GM18508 (cell line): ENCODE measurements around the gene ST3GAL3.
A peak's percentile ranks its signal among the peaks of the same experiment; 100 is the strongest.

Experiments used
- ATAC-seq: cut with Tn5 transposase; IDR thresholded peaks from one replicate; pipeline ENCODE4 v1.9.1; 2021; ENCODE audit warnings: moderate number of reproducible peaks; ENCODE audit not compliant: insufficient read depth, unreplicated experiment

The ST3GAL3 gene

DNA sequence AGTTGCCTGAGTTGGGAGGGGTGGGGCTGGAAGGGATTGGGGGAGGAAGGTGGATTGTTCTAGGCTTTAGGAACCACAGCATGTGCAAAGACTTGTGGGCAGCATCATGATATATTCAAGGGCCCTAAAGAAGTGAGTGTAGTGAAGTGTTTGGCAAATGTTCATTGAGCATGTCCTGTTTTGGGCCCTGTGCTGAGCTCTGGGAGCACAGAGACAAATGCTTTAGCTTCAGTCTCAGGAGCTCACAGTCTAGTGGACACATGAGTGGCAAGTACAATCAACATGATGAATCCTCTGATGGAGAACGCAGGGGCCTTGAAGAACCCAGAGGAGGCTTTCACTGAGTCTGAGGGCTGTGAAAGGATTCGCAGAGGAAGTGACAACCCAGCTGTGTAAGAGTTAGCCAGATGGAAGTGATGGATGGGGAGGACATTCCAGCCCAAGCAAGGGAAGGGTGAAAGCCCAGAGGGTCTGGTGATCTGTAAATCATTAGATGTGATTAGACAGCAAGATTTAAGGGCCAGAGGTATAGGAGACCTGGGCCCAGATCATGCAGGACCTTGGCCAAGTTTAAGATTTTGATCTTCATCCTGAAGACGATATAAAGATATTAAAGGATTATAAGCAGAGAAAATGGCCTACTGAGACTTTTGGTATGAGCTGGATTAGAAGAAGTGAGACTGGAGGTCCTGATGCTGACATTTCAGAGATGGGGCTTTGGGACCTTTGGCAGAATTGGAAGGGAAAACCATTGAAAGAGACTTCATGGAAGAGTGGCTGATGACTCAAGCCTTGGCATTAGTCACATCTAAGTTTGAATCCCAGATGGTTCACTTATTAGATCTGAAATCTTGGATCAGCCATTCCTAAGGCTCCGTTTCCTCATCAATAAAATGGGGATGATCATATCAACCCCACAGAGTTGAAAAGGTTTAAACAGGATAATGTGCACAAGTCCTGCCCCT is 244.0 kb downstream of the ST3GAL3 start:
- no peak for ATAC-seq

DNA sequence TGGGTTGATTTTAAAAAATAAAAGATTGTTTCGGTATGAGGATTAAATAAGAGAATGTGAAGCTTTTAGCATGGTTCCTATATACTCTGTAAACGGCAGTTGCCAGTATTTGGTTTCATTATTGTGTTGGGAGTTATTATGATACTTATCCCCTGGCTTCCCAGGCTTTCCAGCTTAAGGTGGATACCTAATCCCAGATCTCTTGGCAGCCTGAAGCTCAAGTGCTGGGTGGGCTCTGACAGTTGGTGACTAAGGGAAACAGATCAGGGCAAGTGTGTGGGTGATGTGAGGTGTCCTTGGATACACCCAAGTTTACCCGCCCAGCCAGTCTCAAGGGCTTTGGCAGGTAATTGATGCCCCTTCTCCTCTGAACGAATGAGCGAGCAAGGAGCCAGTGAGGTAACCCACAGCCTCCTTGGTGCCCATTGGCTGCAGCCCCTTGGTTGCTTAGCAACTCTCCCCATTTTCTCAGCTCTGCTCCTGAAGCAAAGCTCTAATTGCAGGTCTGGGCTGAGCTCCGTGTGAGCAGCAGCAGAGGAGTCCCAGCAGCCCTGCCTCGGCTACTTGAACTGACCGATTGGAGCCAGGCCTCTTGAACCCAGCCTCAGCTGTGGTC is 245.5 kb downstream of the ST3GAL3 start:
- no peak for ATAC-seq

DNA sequence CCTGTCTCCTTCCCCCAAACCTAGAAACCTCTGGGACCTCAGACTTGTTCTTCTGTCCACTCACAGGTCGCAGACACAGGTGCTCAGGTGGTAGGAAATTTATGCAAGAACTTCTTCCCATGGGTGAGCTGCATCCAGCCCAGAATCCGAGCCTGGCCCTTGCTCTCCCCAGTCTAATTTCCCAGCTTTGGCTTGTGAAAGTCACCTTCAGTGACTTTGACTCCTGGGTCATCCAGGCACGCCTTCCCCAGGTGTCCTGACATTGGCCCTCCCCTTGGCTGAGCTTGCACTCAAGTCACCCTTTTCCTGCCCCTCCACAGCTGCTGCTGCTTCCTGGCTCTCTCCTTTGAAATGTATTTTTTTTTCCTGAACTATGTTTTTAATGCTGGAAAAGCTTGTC is 246.0 kb downstream of the ST3GAL3 start:
- ATAC-seq: no peak

DNA sequence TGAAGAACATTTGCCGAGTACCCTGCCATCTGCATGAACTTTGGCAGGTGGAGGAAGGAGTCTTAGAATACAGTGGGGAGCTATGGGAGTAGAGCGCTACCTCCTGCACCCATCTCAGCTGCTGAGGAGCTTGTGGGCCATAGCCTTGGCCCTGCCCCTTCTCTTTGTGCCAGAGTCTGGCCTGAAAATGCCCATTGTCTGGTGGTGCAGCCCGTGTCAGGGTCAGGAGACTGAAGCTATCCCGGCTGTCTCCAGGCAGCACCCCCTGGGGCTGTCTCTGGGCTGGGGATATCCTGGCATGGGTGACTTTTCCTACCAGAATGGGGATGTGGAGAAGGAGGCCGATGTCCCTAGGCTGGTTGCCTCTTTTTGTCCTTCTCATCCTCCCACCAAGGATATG is 246.7 kb downstream of the ST3GAL3 start:
- no peak for ATAC-seq

DNA sequence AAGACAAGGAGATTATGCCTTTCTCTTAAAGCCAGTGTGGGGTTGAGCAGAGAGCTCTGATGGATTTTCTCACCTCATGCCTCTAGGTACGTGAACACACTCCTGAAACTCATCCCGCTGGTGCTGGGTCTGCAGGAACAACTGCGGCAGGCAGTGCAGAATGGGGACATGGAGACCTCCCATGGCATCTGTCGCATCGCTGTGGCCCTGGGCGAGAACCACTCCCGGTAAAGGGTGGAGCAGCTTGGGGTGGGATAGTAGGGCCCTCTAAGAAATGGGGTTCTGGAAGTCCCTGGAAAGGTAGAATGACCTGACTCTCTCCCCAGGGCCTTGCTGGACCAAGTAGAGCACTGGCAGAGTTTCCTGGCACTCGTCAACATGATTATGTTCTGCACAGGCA is 248.9 kb downstream of the ST3GAL3 start:
- no peak for ATAC-seq

DNA sequence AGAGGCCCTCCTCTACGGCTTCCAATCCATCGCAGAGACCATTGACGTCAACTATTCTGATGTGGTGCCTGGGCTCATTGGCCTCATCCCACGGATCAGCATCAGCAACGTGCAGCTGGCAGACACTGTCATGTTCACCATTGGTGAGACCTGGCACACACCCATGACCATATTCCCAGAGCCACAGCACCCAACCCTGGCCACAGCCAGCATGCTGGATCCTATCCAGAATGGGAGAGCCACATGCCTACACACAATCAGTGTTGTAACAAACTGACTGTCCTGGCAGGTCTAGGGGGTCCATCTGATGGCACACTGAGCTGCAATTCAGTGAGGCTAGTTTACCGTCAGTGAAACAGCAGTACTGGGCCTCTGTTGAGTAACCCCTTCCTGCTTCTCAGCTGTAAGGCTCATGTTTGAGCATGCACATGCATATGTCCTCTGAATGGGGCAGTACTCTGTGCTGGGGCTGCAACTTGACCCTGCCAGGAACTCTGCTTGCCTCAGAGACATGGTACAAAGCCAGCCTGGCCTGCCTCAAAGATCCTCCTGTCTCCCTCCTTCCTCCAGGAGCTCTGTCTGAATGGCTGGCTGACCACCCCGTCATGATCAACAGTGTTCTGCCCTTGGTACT is 250.2 kb downstream of the ST3GAL3 start:
- no peak for ATAC-seq

DNA sequence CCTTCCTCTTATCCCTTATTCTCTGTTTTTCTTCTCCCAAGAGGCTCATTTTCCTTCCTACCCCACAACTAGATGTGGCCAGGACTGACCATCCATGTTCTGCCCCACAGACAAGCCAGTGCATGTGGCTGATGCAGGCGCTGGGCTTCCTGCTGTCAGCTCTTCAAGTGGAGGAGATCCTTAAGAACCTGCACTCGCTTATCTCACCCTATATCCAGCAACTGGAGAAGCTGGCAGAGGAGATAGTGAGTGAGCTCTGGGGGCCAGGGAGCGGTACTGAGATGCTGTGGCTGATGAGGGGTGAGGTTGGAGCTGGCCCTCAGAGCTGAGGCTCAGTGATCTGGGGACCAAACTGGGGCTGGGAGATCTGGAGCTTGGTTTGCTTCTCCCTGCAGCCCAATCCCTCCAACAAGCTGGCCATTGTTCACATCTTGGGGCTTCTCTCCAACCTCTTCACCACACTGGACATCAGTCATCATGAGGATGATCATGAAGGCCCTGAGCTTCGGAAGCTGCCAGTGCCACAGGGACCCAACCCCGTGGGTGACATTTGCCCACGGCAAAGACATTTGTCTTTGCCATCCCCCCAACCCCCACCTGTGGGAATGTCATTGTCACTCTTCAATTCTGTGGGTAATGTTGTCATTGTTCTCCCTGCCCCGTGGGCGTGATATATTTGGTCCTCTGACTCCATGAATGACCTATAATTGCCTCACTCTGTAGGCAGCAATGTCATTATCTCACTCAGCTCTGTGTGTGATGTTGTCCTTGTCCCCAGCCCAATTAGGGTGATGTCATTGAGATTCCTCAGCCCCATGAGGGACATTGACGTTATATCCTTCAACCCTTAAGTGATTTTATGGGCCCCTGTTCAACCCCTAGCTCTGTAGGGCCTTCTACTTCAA is 251.3 kb downstream of the ST3GAL3 start:
- no peak for ATAC-seq

DNA sequence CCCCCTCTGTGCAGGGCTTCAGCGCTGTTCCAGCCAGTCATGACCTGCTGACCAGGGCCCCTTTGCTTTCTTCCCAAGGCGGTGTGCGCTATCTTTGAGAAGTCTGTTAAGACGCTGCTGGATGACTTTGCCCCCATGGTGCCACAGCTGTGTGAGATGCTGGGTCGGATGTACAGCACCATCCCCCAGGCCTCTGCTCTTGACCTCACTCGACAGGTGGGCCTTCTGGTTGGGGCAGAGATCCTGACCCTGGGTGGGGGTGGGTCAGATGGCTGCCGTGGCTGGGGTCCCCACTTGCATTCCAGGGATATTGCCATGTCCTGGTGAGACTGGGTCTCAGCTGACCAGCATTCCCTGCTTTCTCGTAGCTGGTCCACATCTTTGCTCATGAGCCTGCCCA is 253.5 kb downstream of the ST3GAL3 start:
- no peak for ATAC-seq

DNA sequence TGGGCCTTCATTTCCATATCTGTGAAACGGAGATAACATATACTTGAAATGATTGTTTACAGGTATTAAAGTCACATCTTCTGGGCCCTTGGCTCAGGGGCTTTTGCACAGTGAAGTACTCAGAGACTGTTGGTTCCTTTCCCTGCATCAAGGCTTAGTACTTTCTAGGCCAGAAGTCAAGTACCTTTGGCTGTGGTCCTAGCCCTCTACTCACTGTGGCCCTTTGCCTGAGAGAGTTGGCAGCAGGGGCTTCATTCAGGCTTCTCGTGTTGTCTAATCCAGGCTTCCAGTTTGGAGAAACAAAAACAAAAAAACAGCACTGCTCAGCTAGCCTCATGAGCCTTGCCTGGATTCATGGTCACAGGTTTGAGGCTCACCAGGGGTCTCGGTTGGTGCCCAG is 254.4 kb downstream of the ST3GAL3 start:
- no peak for ATAC-seq

DNA sequence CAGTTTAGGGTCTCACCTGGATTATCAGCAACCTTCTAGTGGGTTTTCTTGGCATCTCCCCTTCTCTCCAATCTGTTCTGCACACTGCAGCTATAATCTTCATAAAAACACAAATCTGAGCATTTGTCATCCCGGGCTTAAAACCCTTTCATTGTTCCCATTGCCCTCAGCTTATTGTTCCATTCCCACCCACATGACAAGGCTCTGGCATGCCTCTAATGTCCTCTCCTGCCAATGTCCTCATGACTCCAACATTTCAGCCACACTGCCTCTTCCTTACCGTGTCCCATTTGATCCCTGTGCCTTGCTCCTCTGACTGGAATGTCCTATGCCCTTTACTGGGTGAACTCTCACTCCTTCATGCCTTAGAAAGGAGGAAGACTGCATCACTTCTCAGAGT is 255.0 kb downstream of the ST3GAL3 start:
- ATAC-seq: no peak

DNA sequence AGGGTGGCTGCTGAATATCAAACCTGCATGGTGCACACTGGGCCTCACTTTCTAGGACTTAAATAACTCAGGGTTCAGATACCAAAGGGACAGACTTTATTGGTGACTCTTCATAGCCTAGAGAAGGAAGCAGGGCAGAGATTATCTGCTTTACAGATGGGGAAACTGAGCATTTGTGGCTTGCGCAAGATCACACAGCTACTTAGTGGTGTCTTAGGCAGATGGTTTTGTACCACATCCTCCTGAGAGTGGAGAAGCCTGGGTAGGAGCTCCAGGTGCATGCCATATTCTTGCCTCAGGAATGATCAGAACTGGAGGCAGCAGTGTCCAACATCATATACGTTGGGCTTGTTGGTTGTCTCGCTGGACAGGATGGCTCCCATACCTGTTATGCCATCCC is 255.7 kb downstream of the ST3GAL3 start:
- no peak for ATAC-seq

DNA sequence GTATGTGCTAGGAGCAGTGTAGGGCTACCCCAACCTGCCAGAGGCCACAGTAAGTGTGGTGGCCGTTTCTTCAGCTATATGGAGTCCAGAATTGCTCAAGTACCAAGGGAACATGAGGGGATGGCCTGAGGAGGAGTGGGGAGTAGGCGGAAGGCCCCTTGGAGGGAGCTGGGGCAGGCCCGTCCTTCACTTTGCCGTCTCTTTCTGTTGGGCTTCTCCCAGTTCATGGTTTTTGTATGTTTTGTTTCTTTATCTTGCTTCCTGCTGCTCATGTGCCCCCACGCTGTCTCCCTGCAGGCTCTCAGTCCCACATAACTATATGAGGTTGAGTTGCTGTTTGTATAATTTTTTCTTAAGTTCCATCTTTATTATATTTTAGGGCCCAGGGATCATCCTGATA is 256.6 kb downstream of the ST3GAL3 start:
- ATAC-seq: no peak

DNA sequence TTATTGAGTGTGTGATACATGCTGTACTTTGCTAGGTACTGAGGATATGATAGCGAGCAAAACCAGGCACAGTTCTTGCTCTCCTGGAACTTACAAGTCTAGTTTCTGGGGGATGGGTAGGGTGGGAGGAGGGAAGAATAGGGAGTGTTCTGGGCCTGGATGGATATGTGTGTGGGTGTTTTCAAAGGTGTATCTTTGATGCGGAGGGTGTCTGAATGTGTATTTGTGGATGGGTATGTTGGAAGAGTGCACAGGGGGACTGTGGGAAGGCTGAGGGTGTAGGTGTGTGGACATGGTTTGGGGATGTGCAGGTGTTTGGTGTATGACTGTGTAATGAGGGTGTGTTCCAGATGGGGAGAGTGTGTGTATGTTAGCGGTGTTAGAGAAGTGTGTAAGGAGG is 258.0 kb downstream of the ST3GAL3 start:
- ATAC-seq: no peak

DNA sequence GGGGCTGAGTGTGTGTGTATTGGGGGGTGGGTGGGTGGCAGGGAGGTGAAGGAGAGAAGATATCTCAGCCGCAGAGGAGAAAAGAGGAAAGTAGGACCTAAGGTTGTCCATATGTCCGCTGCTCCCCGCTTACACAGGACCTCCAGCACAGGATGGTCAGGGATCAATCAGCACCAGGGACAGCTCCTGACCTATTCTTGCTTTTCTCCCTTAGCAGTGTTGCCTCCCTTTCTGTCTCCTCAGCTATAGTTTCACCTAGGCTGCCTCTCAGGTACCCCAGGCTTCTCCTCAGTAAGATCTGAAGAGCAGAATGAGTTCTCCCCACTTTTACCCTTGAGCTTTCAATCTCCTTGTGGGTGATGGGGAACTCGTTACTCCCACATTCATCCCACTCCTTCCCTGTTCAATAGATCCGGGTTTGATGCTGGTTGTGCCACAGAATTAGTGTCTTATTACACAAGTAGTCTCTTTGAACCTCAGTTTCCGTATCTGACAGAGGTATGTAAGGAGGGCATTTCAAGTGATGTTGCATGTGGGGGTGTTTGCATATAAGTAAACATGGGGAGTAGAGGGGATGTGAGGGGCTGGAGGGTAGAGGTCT is 261.1 kb downstream of the ST3GAL3 start:
- no peak for ATAC-seq

DNA sequence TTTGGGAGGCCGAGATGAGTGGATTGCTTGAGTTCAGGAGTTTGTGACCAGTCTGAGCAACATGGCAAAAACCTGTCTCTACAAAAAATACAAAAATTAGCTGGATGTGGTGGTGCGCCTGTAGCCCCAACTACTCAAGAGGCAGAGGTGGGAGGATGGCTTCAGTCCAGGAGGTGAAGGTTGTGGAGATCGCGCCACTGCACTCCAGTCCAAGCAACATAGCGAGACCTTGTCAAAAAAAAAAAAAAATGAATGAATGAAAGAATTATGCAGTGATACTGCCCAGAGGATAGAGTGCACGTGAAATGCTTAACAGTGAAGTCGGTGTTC is 262.0 kb downstream of the ST3GAL3 start:
- ATAC-seq: no peak

DNA sequence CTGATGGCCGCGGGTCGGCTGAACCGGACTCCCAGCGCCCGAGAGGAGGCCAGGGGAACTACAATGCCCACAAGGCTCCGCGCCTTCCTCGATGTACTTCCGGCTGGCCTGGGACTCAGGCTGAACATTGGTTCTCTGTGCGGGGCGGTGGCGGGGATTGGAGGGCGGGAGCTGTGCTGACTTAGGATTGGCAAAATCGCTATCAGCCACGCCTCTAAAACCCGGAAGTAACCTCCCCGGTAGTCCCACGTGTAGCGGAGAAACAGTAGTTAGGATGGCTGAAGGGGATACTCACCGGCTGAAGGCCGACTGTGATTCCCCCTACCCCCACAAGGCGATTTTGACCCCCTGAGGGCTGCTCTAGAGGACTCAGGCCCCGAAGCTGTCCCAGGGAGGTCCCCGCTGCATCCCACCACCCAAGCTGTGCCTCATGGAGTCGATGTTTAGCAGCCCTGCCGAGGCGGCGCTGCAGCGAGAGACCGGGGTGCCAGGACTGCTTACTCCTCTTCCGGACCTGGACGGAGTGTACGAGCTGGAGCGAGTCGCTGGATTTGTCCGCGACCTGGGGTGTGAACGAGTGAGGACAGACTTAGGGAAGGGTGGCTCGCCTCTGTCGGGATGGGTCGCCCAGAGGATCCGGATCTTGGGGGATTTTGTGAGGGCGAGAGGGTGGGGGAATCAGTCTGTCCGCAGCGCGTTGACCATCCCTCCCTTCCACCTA is 262.6 kb downstream of the ST3GAL3 start, which contains the start of gene DPH2:
Gene DPH2 (plus strand): TSS at position 265 of the 721 bp plus-strand sequence. CDS start 166 bp downstream, at position 431.
- ATAC-seq: peak; percentile 42

DNA sequence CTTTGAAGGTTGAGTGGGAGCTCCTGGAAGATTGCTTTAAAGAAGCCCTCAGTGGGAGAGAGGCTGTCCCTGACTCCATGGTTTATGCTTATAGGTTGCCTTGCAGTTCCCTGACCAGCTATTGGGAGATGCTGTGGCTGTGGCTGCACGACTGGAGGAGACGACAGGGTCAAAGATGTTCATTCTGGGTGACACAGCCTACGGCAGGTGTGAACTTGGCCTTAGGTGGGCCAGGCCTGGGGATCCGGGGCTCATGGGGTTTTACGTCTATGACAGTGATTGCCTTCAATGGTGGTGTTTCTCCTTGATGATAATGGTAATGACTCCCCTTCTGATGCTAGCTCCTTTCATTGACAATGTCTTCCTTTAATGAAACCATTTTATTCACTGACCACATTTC is 263.2 kb downstream of the ST3GAL3 start:
- no peak for ATAC-seq

DNA sequence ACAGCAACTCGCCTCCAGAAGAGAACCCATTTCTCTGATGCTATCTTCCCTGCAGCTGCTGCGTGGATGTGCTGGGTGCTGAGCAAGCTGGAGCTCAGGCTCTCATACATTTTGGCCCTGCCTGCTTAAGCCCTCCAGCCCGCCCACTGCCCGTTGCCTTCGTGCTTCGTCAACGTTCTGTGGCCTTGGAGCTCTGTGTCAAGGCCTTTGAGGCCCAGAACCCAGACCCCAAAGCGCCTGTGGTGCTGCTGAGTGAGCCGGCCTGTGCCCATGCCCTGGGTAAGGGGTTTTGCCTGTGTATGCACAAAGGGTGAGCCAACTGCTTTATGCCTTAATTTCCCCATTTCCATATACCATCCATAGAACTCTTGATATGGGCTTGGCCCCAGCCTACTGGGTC is 263.6 kb downstream of the ST3GAL3 start:
- ATAC-seq: no peak

DNA sequence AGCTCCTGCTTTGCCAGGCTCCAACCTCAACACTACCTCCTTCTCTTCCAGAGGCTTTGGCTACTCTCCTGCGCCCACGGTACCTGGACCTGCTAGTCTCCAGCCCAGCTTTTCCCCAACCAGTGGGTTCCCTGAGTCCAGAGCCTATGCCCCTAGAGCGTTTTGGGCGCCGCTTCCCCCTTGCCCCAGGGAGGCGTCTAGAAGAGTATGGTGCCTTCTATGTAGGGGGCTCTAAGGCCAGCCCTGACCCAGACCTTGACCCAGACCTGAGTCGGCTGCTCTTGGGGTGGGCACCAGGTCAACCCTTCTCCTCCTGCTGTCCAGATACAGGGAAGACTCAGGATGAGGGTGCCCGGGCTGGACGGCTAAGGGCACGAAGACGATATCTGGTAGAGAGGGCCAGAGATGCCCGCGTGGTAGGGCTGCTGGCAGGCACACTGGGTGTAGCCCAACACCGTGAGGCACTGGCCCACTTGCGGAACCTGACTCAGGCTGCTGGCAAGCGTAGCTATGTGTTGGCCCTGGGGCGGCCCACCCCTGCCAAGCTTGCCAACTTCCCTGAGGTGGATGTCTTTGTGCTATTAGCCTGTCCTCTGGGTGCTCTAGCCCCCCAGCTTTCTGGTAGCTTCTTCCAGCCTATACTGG is 264.1 kb downstream of the ST3GAL3 start:
- ATAC-seq: no peak
